Stimulated activated naive CD4-positive, alpha-beta T cell (primary cell): ENCODE measurements around the gene PLEKHH1.

Experiments used
- DNase-seq, 6 experiments: peaks; one replicate each; lab custom pipeline; 2025; lab: John Stamatoyannopoulos, UW

Gene PLEKHH1

DNA sequence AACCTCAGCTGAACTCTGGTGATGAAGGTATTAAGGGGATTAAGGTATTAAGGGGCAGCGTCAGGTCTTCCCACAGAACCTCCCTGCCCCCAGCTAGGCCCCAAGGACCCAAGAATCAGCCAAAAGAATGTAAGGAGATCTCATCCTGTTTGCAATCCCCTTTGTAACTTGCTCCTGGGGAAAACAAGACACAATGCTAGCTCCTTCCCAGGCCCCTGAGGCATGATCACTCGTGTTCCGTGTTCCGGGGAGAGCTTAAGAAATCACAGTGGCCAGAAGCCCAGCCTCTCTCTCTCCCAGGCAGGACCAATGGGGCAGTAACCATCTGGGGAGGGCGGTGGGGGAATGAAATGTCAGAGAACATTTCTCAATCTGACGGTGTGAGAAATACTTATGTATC, 33.8 kb downstream of the PLEKHH1 start:
- DNase-seq, result no peak

GRCh38 chr14:67567654-67568053, 34.6 kb downstream of the PLEKHH1 start:
- no peak for DNase-seq

- DNase-seq, result no peak
These were observed 36.0 kb downstream of the PLEKHH1 start for GRCh38 chr14:67569011-67569650.

- no peak for DNase-seq
These were observed 36.7 kb downstream of the PLEKHH1 start for GRCh38 chr14:67569651-67570290.

DNA sequence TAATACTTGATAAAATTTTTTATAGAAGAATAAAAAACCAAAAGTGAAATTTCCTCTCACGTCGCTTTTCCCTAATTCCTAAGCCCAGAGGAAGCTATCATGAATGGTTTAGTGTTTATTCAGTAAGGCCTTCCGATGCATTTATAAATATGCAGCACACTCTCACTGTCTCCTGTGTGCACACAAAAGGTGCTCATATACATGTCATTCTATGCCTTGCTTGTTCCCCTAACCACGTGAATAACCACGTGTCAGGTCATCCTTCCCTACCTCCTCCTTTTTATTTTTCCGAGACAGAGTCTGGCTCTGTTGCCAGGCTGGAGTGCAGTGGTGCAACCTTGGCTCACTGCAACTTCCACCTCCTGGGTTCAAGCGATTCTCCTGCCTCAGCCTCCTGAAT, 37.4 kb downstream of the PLEKHH1 start:
- DNase-seq, result no peak

DNA sequence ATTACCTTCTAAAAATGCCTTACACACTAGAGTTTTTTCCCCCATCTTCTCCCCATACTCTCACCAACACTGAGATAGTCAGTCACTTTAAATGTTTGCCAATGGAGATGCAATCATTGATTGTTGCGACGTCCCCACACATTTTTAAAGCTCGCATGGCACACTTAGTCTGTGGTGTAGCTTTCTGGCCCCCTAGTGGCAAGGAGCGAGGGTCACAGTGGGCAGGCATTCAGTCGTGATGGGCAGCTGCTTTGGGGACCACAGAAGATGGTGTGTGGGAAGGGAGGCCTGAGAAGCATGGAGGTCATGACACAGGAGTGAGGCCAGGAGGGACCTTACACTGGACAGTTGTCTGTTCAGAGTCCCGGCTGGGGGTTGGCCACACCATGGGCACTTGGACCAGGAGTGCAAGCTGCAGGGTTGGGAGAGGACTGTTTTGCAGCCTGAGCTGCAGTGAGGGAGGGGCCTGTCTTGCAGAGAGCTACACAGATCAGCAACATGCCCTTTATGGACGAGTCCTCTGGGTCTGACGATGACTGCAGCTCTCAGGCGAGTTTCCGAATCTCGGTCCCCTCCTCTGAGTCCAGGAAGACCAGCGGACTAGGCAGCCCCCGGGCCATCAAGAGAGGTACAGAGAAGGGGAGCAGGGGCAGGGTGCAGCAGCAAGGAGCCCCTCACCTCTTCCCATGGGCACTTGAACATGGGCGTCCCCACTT, 38.3 kb downstream of the PLEKHH1 start:
- DNase-seq, result peak; percentile 34 to 77 (median 50)

DNA sequence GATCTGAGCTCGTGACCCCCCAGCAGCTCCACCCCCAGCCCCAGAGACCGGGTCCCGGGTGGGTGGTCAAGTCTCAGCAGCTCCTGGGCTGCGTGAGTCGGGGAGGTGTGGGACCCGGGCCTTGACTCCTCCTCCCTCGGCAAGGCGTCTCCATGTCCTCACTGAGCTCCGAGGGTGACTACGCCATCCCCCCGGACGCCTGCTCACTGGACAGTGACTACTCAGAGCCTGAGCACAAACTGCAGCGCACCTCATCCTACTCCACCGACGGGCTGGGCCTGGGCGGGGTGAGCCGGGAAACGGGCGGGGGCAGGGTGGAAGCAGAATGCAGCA, 38.9 kb downstream of the PLEKHH1 start:
- no peak for DNase-seq

DNA sequence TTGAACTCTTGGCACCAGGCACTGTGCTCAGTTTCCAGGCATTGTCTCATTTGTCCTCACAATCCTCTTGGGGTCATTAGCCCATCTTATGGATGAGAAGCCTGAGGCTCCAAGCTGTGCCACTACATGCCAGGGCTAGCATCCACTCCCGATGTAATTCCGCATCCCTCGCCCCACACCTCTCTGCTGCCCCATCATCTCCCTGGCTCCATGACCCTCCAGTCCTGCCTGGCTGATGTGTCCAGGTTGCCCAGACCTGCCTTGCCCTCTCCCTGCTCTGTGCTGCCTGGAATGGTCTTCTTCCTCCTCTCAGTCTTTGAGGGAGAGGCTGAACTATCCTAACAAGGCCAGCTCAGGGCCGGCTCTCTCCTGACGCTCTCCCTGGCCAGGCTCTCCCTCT, 39.5 kb downstream of the PLEKHH1 start:
- DNase-seq, result no peak

- DNase-seq, result no peak
These were observed 40.3 kb downstream of the PLEKHH1 start for GRCh38 chr14:67573228-67574010.

GRCh38 chr14:67574156-67574555, 41.1 kb downstream of the PLEKHH1 start:
- no peak for DNase-seq

- no peak for DNase-seq
These were observed 41.7 kb downstream of the PLEKHH1 start for GRCh38 chr14:67574806-67575205.

DNA sequence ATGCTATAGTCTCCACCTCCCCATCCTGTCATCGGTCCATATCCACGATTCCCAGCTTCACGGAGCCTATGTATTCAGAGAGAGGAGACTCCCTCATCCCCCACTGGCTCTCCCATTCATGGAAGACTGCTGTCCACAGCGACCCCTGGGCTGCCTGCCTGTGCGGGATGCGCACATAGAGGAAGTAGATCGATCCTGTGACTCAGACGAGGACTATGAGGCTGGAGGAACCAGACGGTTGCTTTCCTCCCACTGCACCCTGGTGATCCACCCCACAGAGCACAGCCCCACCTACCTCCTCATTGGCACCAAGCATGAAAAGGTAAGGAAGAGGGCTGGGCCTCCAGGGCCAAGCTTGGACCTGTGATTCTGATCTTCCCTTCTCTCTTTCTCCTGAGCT, 42.6 kb downstream of the PLEKHH1 start:
- no peak for DNase-seq

- no peak for DNase-seq
These were observed 43.3 kb downstream of the PLEKHH1 start for GRCh38 chr14:67576216-67576955.

DNA sequence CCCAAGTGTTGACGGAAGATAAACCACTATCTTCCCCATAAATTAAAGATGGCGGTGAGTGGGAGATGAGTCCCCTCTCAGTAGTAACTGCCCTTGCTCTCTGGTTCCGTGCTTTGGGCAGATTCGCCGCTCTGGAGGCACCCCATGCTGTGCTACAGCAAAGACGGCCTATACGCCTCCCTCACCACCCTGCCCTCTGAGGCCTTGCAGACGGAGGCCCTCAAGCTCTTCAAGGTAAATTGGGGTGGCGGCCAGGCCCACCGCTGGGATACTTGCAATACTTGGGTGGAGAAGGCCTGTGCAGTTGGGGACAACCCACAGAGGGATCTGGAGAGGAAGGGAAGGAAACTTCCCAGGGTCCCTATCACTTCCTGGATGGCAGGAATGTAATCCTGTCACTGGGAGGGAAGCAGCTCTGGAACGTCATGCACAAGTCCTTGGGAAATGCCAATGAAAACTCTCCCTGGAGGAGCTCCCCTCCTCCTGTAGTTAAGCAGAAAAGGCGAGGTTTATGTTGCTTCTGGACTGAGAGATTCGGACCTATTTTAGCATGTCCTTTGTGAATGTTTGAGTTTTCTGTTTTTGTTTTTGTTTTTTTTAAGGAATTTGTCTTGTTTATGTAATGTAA, 44.2 kb downstream of the PLEKHH1 start:
- no peak for DNase-seq

DNA sequence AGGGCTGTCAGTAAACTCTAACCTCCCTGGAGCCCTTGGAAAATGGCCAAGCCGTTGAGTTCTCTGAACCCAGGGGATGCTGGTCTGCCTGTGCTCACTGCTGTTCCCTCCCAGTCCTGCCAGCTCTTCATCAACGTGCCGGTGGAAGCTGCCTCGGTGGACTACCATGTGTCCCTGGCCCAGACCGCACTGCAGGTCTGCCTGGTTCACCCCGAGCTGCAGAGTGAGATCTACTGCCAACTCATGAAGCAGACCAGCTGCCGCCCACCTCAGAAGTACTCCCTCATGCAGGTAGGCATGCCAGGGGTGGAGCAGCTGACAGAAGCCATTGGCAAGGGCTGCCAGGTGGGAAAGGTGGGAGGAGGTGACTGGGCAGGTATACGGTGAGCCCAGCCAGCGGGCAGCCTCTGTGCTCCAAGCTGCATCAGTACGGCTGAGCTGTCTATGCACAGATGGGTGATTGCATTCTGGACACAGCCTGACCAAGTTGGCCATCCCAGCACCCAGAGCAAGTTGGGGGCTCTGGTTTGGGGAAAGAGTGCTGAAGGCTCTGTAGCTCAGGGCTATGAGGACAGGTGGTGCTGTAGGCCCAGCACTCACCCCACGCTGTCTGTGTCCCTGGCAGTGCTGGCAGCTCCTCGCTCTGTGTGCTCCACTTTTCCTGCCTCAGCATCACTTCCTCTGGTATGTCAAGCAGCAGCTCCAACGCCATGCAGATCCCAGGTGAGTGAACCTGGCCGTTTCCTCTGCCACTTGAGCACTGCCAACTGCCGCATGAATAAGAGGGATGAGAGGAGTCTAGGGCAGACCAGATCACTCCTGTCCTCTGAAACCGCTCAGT, 45.0 kb downstream of the PLEKHH1 start:
- no peak for DNase-seq

- no peak for DNase-seq
These were observed 46.0 kb downstream of the PLEKHH1 start for GRCh38 chr14:67579040-67579439.

DNA sequence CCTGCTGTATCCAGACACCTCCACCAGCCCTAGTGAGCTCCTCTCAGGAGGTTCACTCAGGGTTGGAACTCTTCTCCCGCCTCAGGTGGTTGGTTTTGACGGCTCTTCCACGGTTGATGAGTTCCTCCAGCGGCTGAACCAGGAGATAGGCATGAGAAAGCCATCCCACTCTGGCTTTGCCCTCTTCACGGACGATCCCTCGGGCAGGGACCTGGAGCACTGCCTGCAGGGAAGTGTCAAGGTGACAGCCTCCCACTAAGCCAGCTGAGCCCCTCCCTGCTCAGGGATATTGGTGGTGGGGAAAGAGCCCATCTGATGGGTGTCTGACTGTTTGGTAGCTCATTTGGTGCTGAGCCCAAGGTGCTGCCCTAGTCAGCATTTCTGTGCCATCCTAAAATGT, 46.5 kb downstream of the PLEKHH1 start:
- DNase-seq, result no peak

DNA sequence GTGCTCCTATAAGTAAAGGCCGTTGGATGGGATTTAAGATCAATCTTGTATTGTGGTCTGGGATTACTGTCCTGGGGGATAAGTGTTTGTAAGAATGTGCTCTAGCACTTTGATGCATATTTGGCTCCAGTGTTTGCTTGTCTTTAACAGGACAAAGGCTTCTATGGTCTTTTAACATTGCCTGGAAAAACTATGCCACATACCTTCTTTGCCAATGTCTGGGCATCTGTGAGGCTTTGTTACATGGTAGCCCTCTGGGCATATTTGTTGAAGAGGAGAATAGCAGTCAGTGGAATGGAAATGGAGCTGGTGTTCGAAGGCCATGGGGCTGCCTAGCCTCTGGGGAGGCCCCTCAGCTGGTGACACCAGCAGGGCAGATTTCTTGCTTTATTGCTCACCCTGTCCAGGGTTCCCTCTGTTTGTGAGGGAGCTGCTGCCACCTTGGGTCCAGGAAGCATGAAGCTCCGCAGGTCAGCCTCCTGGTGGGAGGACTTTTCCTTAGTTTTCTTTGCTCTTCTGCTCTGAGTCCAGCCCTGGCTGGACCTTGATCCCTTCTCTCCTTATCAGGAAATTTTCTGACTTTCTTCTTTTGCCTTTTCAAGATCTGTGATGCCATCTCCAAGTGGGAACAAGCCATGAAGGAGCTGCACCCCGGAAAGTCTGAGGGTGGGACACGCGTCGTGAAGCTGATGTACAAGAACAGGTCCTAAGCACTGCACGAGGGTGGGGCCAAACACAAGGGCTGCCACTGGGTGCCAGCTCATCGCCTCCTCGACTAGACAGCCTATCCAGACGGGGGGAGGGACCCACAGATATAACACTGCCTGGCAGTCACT, 47.5 kb downstream of the PLEKHH1 start:
- DNase-seq, result no peak

GRCh38 chr14:67581643-67582042, 48.6 kb downstream of the PLEKHH1 start:
- no peak for DNase-seq

GRCh38 chr14:67582061-67582460, 49.0 kb downstream of the PLEKHH1 start:
- no peak for DNase-seq
